ENCODE measurements around the gene CRBN. TPM values are rescaled to one million over a fixed set of nuclear protein-coding genes. Genes with fewer than 3 reads are reported as not detected.
A peak's percentile ranks its signal among the peaks of the same experiment; 100 is the strongest.

CRBN gene
- total and polyA plus RNA-seq, 2 of the 13 experiments (the other 11 are each of a cell fraction or from before 2014, with no cell fraction given), result 30.8 to 36.1 TPM

DNA sequence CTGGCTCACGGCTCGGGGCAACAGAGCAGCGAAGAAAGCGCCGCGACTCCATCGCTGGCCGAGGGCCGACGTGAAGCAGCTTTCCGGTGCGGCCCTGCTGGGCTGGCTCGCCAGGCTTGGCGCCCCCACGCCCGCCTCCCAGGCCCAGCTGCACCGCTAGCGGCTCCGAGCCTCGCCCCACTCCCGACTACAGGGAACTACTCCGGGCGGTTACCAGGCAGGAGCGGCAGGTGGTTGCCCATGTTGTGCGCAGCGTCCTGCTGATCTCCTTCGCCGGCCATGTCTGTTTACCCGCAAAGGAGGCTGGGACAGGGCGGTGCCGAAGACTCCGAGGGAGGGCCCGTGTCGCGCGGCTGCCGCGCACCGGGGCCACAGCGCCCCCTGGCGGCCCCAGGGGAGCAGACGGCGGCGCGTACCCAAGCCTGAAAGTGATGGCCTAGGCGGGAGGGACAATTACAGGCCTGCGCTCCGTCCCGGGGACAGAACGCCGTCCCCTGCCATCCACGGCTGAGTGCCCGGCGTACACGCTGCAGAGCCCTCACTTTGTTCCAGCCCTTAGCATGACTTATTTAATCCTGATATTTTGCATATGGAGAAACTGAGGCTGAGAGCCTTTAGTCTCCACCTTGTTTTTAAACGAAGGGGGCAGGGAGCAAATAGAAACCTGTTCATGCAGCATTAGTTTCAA is at the start of gene CRBN (continued):
- TF ChIP-seq MTF2 (CRISPR knock-in tag; IDR thresholded peaks at IDR 0.05; ENCODE audit: borderline replicate concordance), result peak; percentile 92
- TF ChIP-seq MEF2D (CRISPR knock-in tag; IDR thresholded peaks at IDR 0.05), result peak; percentile 60; the same call in 1 of the 2 replicates
- peak; percentile 94 for TF ChIP-seq PHF20 (CRISPR knock-in tag; IDR thresholded peaks at IDR 0.05)
- peak; percentile 94 for TF ChIP-seq ASH2L (IDR thresholded peaks at IDR 0.05; ENCODE audit: insufficient read length, low read depth, low read length)
- no peak for TF ChIP-seq NFIB (CRISPR knock-in tag; IDR thresholded peaks at IDR 0.05; ENCODE audit: borderline replicate concordance)
- peak; percentile 75 for TF ChIP-seq ARNTL (CRISPR knock-in tag; IDR thresholded peaks at IDR 0.05)
- no peak for TF ChIP-seq NR1H2 (CRISPR knock-in tag; IDR thresholded peaks at IDR 0.05; ENCODE audit: borderline replicate concordance, low read depth)
- peak; percentile 84; the same call in 1 of the 2 replicates for TF ChIP-seq ZNF83 (CRISPR knock-in tag; IDR thresholded peaks at IDR 0.05; ENCODE audit: borderline replicate concordance)
- TF ChIP-seq ZNF224 (CRISPR knock-in tag; IDR thresholded peaks at IDR 0.05), result no peak
- TF ChIP-seq PHB2 (IDR thresholded peaks at IDR 0.05; ENCODE audit: partially characterized antibody), result no peak
- TF ChIP-seq SMARCC2 (IDR thresholded peaks at IDR 0.05), result no peak
- TF ChIP-seq, protein P1, sequence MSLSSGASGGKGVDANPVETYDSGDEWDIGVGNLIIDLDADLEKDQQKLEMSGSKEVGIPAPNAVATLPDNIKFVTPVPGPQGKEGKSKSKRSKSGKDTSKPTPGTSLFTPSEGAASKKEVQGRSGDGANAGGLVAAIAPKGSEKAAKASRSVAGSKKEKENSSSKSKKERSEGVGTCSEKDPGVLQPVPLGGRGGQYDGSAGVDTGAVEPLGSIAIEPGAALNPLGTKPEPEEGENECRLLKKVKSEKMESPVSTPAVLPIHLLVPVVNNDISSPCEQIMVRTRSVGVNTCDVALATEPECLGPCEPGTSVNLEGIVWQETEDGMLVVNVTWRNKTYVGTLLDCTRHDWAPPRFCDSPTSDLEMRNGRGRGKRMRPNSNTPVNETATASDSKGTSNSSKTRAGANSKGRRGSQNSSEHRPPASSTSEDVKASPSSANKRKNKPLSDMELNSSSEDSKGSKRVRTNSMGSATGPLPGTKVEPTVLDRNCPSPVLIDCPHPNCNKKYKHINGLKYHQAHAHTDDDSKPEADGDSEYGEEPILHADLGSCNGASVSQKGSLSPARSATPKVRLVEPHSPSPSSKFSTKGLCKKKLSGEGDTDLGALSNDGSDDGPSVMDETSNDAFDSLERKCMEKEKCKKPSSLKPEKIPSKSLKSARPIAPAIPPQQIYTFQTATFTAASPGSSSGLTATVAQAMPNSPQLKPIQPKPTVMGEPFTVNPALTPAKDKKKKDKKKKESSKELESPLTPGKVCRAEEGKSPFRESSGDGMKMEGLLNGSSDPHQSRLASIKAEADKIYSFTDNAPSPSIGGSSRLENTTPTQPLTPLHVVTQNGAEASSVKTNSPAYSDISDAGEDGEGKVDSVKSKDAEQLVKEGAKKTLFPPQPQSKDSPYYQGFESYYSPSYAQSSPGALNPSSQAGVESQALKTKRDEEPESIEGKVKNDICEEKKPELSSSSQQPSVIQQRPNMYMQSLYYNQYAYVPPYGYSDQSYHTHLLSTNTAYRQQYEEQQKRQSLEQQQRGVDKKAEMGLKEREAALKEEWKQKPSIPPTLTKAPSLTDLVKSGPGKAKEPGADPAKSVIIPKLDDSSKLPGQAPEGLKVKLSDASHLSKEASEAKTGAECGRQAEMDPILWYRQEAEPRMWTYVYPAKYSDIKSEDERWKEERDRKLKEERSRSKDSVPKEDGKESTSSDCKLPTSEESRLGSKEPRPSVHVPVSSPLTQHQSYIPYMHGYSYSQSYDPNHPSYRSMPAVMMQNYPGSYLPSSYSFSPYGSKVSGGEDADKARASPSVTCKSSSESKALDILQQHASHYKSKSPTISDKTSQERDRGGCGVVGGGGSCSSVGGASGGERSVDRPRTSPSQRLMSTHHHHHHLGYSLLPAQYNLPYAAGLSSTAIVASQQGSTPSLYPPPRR (CRISPR knock-in tag; IDR thresholded peaks at IDR 0.05; ENCODE audit: borderline replicate concordance), result peak; percentile 34; the same call in 1 of the 2 replicates
- TF ChIP-seq, protein P2, sequence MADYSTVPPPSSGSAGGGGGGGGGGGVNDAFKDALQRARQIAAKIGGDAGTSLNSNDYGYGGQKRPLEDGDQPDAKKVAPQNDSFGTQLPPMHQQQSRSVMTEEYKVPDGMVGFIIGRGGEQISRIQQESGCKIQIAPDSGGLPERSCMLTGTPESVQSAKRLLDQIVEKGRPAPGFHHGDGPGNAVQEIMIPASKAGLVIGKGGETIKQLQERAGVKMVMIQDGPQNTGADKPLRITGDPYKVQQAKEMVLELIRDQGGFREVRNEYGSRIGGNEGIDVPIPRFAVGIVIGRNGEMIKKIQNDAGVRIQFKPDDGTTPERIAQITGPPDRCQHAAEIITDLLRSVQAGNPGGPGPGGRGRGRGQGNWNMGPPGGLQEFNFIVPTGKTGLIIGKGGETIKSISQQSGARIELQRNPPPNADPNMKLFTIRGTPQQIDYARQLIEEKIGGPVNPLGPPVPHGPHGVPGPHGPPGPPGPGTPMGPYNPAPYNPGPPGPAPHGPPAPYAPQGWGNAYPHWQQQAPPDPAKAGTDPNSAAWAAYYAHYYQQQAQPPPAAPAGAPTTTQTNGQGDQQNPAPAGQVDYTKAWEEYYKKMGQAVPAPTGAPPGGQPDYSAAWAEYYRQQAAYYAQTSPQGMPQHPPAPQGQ (CRISPR knock-in tag; IDR thresholded peaks at IDR 0.05; ENCODE audit: borderline replicate concordance), result no peak
- TF ChIP-seq RCOR2 (CRISPR knock-in tag; IDR thresholded peaks at IDR 0.05), result peak; percentile 32; the same call in 1 of the 2 replicates
- TF ChIP-seq ZNF781 (CRISPR knock-in tag; IDR thresholded peaks at IDR 0.05; ENCODE audit: borderline replicate concordance, not compliant biosample characterization), result peak; percentile 60
- TF ChIP-seq TGIF2 (CRISPR knock-in tag; IDR thresholded peaks at IDR 0.05), result no peak
- TF ChIP-seq ZFP82 (CRISPR knock-in tag; IDR thresholded peaks at IDR 0.05; ENCODE audit: borderline replicate concordance), result peak; percentile 67; the same call in 1 of the 2 replicates
- TF ChIP-seq, protein P3, sequence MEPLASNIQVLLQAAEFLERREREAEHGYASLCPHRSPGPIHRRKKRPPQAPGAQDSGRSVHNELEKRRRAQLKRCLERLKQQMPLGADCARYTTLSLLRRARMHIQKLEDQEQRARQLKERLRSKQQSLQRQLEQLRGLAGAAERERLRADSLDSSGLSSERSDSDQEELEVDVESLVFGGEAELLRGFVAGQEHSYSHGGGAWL (CRISPR knock-in tag; IDR thresholded peaks at IDR 0.05), result peak; percentile 94
- TF ChIP-seq, protein P4, sequence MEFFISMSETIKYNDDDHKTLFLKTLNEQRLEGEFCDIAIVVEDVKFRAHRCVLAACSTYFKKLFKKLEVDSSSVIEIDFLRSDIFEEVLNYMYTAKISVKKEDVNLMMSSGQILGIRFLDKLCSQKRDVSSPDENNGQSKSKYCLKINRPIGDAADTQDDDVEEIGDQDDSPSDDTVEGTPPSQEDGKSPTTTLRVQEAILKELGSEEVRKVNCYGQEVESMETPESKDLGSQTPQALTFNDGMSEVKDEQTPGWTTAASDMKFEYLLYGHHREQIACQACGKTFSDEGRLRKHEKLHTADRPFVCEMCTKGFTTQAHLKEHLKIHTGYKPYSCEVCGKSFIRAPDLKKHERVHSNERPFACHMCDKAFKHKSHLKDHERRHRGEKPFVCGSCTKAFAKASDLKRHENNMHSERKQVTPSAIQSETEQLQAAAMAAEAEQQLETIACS (CRISPR knock-in tag; IDR thresholded peaks at IDR 0.05), result peak; percentile 69
- 0 out of 2 replicates have a peak, but pooled peaks have one; percentile 54 for TF ChIP-seq KLF11 (CRISPR knock-in tag; IDR thresholded peaks at IDR 0.05)
- TF ChIP-seq, protein P5, sequence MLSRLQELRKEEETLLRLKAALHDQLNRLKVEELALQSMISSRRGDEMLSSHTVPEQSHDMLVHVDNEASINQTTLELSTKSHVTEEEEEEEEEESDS (CRISPR knock-in tag; IDR thresholded peaks at IDR 0.05; ENCODE audit: borderline replicate concordance), result no peak

Data from HepG2 (cell line).